NCI-H2107 treated with DMSO at 0.1 percent for 48 hours (cell line): ENCODE measurements around the gene ADAMTS4.

Source experiments
- DNase-seq: peaks from one replicate; lab custom pipeline; 2025; ENCODE audit not compliant: unreplicated experiment; lab: John Stamatoyannopoulos, UW

Gene ADAMTS4

DNA sequence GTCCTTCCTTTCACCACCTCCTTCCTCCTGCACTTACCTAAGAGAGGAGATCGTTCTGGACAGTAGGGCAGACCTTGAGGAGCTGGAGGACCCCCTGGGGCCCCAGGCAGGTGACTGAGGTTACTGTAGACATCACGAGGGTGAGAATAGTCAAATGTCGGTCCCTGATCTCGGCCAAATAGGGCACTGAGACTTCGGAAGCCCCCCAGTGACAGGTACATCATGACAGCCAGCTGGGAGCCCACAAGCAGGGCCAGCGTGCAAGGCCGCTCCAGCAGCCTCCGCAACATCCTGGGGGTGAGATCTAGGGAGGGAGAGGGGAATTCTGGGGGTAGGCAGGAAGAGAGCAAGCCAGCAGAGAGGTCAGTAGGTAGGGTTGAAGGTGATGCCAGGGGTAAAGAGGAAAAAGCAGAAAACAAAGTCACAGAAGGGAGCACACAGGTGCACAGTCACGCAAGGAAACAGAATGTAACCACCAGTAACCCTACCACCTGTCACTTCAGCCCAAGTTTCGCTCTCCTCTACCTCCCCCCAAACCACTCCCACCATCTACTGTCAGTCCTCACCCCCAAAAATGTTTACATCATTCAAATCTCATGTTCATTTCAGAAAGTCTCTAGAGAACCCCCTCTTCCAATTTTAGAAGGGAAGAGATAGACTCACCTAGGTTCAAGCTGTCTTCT is 22.9 kb downstream of the ADAMTS4 start:
- DNase-seq: no peak

DNA sequence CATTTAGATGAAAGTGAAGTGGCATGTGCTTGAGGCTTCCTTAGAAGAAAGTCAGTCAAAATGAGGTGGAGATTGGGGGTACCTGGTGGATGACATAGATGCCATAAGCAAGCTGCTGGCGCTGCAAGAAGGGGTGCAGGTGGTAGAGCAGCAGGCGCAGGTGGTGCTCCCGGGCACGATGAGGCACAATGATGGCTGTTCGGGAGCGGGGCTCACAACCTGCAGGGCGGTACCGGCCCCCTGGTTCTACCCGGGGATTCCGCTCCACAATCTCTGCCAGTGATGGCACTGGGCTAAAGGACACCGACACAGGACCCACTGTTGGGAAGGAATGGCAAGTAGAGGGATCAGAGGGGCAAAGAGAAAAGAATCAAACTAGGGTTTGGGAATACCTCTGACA is 23.9 kb downstream of the ADAMTS4 start:
- DNase-seq: no peak

DNA sequence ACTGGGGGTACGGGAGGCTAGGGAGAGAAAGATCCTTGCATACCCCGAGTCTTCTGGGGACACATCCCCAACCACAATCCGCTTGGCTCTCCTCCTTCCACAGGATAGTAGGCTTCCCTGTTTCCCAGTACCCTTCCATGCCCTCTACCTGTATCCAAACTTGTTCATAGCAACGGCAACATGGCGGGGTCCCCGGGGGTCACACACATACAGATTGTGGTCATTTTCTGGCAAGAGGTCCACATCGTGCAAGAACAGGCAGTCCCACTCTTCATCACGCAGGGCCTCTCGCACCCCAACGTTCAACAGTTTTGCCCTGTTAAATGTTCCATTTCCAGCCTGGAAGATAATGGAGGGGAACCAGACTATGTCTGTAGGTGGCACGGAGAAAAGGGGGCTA is 25.1 kb downstream of the ADAMTS4 start:
- no peak for DNase-seq

DNA sequence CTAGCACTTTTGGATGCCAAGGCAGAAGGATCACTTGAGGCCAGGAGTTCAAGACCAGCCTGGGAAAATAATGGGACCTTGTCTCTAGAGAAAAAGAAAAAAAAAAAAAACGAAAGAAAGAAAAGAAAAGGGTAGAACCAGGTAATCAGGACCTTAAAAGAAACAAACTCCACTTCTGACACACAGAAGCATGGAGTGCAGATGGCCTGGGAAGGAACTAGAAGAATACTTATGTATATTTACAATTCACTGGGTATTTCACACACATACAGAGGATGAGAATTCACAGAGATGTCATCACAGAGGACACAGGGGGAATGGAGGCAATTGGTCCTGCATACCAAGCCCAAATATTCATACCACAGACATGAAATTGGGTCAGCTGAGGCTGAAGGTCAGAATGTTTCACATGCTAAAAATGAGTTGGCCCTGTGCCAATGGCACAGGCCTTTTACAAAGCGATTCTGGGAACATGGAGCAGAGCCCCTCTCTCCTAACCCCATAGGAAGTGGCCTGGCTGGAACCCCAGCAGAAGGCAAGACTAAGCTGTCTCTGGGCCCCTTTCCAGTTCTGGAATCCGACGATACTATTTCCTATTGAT is 26.0 kb downstream of the ADAMTS4 start:
- no peak for DNase-seq

DNA sequence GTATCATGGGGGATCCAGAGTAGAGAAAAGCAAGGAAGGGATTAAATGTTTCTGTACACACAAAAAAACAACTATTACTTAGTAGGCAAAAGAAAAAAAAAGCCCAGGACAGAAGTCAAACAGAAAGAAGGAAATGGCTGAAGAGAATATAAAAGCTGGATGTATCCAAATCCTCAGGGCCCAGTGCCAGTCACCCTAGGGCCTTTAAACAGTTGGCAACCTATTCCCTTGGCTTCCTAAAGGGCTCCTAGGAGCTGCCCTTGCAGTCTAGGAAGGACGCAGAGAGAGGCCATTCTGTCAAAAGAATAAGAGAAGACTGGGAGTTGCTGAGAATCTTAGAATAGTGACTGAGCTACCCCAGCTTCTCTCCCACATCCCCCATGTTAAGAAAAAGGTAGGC is 26.5 kb downstream of the ADAMTS4 start:
- DNase-seq: no peak

DNA sequence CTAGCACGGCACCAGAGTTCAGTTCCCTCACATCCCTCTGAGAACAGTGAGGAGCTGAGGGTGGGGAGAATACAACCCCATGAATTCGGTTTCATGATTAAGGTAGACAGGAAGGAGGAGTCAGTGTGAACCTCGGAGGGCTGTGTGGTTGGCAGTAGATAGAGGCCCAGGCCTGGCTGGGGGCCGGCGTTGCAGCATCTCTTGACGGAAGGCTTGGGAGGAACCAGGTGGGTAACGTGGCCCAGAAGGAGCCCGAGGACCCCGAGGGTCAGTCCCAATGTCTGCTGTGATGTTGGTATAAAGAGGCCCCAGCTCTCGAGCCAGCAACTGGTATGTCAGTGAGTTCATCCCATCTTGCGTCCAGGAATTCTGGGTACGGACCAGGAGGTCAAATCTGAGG is 27.2 kb downstream of the ADAMTS4 start:
- DNase-seq: no peak

DNA sequence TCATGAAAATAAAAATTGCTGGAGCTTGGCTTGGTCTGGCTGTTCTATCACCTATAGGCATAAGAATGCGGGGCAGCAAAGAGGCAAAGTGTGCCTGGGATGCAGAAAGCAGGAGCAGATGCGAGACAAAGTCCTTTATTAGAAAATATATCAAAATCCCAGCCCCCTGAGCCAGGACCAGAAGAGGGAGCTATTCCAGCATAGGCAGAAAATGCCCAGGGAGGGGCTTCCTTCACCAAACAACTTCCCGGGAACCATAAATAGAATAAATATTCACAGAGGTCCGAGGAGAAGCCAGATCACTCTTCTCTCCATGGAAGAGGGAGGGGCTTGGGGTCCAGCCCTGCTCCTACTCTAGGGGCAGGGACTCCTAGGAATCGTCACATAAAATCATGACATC is 27.7 kb downstream of the ADAMTS4 start:
- no peak for DNase-seq

DNA sequence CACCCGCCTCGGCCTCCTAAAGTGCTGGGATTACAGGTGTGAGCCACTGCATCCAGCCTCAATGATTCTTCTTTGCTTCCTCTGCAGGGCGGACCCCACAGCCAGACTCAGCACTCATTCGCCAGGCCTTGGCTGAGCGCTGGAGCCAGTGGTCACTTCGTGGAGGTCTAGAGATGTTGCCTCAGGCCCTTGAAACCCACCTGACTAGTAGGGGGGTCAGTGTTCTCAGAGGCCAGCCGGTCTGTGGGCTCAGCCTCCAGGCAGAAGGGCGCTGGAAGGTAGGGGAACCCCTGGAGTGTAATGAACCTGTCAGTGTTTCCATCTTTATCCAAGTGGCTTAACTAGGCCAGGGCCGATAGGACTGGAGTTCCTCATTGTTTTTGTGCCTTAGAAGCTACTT is 29.9 kb downstream of the ADAMTS4 start:
- DNase-seq: no peak

DNA sequence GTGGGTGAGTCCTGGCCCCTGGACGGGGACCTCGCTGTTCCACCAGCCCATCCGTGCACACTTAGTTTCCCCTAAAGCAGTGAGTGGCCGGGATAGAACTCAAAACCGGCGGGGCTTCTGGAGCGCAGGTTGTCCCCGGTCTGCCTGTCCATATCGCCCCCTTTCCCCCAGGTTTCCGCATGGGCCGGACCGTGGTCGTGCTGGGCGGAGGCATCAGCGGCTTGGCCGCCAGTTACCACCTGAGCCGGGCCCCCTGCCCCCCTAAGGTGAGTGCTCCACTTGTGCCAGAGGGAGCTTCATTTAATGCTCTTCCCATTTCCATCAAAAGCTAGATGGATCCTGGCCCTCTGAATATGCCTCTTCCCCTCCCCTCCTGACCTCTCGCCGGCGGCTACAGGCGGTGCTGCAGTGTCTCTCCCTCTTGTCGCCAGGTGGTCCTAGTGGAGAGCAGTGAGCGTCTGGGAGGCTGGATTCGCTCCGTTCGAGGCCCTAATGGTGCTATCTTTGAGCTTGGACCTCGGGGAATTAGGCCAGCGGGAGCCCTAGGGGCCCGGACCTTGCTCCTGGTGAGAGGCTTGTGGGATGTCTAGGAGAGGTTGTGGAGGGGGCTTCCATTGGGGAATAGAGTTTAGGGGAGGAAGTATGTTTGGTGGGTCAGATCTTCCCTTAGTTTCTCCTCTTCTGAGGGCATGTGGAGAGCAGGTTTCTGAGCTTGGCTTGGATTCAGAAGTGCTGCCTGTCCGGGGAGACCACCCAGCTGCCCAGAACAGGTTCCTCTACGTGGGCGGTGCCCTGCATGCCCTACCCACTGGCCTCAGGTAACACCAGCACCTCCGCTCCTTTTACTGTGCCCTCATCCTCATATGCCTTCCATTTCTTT is 31.9 kb downstream of the ADAMTS4 start:
- DNase-seq: no peak

DNA sequence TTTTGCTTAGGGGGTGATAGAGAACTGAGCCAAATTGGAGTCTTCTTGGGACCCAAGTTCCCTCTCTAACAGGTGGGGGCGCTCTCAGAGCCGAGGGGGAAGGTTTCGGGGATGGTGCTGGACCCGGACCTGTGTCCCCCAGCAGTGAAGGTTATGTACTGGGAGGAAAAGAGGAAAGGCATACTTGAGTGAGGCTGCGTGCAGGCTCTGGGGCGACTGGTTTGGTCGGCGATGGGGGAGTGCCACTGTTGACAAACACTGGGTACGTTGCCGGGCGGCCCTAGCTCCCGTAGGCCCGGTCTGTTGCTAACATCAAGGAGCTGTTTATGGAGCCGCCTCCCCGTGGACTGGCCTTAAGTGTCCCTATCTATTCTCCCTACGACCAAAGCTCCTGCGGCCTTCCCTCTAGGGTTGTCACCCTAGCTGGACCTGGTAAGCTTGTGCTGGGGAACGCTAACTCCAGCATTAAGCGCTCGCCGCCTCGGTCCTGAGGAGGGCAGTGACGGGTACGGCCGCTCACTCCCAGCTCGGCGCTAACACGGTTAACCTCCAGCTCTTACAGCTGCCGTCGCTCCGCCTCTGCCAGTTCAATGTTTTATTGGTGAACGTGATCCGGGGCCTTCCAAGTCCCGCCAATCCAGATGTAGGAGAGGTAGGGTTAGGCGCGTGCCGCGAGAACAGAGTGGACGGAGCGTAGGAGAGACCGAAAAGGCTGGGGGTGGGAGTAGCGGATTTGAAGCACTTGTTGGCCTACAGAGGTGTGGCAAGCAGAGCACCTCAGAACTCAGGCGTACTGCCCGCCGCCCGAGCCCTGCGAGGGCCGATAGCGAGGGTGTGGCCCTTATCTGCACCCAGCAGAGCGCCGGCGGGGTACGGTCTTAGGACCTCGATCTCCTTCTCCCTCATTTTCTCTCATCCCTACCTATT is 32.8 kb downstream of the ADAMTS4 start, which contains the start of gene PPOX:
PPOX (plus strand) TSS at position 685 of the 927 bp plus-strand sequence. CDS start 422 bp downstream, outside the sequence.
- DNase-seq: peak; percentile 99

DNA sequence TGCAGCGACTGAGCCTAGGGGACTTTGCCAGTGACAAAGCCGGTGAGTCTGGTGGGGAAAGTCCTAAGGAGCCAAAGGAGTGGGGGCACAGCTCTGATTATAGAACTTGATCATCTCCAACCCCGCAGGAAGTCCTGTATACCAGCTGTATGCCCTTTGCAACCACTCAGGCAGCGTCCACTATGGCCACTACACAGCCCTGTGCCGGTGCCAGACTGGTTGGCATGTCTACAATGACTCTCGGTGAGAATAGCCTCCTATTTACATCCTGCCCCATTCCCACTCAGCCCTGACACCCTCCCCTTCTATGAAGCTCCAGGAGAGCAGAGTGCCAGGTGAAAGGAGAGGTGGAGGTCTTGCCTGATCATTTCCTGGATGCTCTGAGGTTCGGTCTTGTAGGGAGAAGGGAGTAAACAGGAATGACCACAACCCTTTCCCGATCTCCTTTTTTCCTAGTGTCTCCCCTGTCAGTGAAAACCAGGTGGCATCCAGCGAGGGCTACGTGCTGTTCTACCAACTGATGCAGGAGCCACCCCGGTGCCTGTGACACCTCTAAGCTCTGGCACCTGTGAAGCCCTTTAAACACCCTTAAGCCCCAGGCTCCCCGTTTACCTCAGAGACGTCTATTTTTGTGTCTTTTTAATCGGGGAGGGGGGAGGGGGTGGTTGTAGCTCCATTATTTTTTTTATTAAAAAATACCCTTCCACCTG is 33.8 kb downstream of the ADAMTS4 start:
- DNase-seq: no peak

DNA sequence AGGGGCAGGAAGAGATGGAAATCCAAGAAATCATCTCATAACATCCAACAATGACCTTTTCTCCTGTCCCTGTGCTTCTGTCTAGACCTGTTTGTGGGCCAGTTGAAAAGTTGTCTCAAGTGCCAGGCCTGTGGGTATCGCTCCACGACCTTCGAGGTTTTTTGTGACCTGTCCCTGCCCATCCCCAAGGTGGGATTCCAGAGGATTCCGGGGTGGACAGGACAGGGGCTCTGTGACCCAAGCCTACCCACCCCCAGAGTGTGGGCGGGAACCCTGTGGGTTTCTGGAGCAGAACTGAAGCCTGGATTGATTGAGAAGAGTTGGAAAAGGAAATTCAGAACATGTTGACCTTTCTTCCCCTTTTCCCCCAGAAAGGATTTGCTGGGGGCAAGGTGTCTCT is 35.1 kb downstream of the ADAMTS4 start:
- no peak for DNase-seq

DNA sequence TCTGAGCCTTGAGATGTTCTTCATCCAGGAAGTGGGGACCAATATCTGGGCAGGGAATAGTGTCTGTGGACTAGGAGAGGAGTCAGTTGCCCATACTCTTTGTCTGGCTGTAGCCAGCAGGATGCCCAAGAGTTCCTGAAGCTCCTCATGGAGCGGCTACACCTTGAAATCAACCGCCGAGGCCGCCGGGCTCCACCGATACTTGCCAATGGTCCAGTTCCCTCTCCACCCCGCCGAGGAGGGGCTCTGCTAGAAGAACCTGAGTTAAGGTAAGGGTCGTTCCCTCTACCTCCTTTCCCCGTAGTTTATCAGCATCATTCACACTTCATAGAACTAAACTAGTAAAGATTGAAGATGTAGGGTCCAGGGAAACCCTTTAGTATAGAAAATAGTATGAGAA is 36.0 kb downstream of the ADAMTS4 start:
- no peak for DNase-seq

DNA sequence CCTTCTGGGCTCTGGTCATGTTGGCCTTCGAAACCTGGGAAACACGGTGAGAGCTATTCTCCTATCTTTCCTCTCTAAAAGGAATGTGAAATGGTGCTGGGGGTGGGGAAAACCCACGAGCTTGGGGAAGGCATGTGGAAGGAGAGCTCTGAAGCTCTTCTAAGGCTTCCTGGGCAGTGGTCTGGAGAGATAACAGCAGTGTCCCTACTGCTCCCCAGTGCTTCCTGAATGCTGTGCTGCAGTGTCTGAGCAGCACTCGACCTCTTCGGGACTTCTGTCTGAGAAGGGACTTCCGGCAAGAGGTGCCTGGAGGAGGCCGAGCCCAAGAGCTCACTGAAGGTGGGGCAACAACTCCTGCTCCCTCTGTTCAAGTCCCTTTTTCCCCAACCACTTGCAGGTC is 36.8 kb downstream of the ADAMTS4 start:
- no peak for DNase-seq

DNA sequence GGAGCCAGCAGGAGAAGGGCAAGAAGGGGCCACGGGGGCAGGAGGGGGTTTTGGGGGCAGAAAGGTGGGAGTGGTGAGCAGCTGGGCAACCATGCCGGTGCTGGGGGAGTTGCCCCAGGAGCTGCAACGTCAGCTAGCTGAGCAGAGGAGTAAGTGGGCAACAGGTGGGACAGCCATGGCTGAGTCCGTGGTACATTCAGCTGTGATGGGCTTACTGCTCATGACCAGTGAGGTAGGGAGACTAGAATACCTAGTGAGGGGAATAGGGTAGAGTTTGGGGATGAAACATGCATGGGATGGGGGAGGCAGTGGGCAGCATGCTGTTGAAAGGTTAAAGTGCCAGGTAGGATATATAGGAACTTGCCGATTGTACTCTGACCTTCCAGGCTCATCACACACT is 37.2 kb downstream of the ADAMTS4 start:
- DNase-seq: no peak

DNA sequence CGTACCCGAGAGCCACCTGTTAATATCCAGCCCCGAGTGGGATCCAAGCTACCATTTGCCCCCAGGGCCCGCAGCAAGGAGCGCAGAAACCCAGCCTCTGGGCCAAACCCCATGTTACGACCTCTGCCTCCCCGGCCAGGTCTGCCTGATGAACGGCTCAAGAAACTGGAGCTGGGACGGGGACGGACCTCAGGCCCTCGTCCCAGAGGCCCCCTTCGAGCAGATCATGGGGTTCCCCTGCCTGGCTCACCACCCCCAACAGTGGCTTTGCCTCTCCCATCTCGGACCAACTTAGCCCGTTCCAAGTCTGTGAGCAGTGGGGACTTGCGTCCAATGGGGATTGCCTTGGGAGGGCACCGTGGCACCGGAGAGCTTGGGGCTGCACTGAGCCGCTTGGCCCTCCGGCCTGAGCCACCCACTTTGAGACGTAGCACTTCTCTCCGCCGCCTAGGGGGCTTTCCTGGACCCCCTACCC is 38.1 kb downstream of the ADAMTS4 start:
- DNase-seq: no peak

DNA sequence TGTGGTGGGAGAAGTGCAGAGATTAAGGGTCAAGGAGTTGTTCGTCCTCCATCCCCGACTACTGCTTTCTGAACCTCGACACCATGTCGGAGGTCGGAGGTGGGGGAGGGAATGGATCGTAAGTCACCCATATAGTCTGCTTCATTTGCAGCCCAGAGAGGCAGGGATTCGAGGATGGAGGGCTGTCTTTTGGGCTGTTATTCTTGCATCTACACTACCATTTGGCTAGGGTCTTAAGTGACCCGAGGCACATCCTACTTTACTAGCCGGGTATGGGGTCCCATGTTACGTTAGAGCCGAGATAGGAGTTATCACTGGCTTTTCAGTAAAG is 39.0 kb downstream of the ADAMTS4 start:
- DNase-seq: no peak

DNA sequence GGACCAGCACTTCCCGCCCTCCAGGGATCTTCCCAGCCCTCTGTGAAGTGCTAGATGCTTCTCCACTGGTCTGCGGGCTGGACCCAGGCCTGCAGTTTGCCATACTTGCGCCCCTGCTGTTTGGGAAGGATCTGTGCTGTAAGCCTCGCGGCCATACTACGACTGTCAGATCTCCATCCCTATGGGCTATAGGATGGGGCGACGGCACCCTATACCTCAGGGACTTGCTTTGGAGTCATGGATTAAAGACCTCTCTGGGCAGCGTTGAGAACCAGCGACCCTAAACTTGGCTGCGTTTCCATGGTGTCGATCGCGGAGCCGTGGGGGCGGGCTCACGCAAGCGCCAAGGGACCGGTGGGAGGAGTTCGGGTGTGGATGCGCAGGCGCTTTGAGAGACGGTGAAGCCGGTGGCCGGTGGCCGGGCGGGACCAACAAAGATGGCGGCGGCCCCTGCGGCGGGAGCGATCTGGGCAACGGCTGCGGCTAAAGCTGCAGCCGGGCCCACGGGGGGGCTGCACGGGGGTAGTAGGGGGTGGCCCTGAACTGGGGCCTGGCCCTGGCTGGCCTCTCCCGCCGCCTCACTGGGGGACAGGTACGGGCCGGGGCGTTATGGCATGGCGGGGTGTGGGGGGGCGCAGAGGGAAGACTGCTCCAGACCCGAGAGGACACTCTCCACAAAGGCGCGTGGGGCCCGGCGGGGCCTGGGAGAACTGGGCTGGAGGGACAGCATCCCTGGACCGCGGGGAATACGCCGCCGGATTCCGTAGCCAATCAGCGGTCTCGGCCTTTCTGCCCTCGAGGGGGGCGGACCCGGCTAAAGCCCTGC is 39.6 kb downstream of the ADAMTS4 start, which contains the start of gene USP21:
USP21 (plus strand) TSS at position 414 of the 826 bp plus-strand sequence. CDS start 1,141 bp downstream, outside the sequence.
- DNase-seq: peak; percentile 91

DNA sequence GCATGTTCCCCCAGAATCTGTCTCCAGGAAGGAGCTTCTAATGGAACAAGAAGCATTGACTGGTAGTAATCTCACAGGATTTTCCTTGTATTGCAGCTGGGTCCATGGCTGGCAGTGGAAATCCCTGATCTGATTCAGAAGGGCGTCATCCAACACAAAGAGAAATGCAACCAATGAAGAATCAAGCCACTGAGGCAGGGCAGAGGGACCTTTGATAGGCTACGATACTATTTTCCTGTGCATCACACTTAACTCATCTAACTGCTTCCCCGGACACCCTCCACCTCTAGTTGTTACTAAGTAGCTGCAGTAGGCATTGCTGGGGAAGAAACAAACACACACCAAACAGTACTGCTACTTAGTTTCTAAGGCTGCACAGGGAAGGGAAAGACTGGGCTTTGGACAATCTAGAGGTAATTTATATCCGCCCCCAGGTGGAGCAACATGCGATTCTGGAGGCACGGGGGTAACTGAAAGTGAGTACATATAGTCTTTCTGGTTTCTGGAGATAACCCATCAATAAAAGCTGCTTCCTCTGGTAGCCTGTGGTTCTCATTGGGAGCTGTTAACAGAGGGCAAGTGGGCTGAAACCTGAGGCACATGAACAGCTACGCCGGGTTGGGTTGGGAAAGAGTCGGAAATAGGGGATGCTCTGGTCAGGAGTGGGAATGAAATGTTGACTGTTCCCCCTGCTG is 40.4 kb downstream of the ADAMTS4 start:
- DNase-seq: no peak
